ENCODE measurements around the gene KMT2B. TPM values are rescaled to one million over a fixed set of nuclear protein-coding genes. Genes with fewer than 3 reads are reported as not detected.

KMT2B gene
- total RNA-seq, 1 experiment from 2014 or later: 32.2 TPM

DNA sequence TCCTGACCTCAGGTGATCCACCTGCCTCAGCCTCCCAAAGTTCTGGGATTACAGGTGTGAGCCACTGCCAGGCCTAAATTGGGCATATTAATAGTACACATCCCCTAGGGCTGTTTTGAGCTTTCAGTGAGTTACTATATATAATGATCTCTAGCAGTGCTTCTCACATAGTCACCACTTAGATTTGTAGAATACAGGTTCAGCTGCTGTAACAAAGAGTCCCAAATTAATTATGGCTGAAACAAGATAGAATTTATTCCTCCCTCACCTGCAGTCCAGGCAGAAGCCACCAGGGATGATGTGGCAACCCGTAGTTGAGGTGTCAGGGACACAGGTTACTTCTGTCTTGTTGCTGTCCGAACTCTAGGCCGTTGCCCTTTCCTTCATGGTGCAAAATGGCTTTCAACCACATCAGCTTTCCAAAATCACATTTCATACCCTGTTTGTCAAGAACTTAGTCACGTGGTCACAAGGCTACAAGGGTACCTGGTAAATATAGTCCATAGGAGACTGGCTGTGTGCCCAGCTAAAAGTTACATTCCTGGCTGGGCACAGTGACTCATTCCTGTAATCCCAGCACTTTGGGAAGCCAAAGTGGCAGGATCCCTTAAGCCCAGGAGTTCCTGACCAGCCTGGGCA lies 43.0 kb downstream of the KMT2B start:
- Histone ChIP-seq H3K9me2 (ENCODE audit: insufficient read depth) (no peaks in the 10 kb centered on the region), H3F3A (ENCODE audit: insufficient read depth, low read depth) (peaks cover 19% of the 10 kb centered on the region), H3K4me2 (no peak overlapping the region), H3K27me3 (ENCODE audit: insufficient read depth, low read depth) (no peaks in the 10 kb centered on the region), H3K36me3 (ENCODE audit: low read depth) (no peaks in the 10 kb centered on the region; the same call in 1 of the 2 replicates), H3K4me1 (replicated peaks; ENCODE audit: insufficient read depth) (peaks cover 13% of the 10 kb centered on the region), H3K27ac (no peak overlapping the region), H3K79me2 (ENCODE audit: low read depth) (peaks cover 19% of the 10 kb centered on the region), H3K4me3 (no peak overlapping the region), H3K9me3 (ENCODE audit: insufficient read depth, low read depth) (no peaks in the 10 kb centered on the region), H4K20me1 (ENCODE audit: insufficient read depth) (peaks cover 4% of the 10 kb centered on the region), H2AFZ (no peak overlapping the region)
- BruUV-seq (replicated peaks): no TSS peak
- TF ChIP-seq, protein P1, sequence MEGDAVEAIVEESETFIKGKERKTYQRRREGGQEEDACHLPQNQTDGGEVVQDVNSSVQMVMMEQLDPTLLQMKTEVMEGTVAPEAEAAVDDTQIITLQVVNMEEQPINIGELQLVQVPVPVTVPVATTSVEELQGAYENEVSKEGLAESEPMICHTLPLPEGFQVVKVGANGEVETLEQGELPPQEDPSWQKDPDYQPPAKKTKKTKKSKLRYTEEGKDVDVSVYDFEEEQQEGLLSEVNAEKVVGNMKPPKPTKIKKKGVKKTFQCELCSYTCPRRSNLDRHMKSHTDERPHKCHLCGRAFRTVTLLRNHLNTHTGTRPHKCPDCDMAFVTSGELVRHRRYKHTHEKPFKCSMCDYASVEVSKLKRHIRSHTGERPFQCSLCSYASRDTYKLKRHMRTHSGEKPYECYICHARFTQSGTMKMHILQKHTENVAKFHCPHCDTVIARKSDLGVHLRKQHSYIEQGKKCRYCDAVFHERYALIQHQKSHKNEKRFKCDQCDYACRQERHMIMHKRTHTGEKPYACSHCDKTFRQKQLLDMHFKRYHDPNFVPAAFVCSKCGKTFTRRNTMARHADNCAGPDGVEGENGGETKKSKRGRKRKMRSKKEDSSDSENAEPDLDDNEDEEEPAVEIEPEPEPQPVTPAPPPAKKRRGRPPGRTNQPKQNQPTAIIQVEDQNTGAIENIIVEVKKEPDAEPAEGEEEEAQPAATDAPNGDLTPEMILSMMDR (conservative IDR thresholded peaks at IDR 0.05): no peak
- no peak for TF ChIP-seq EZH2 (IDR thresholded peaks at IDR 0.05; ENCODE audit: low read depth)
- intact Hi-C loops (cut with micrococcal nuclease; ENCODE audit: unreplicated experiment): no loop called here
- no peak for DNase-seq
- ChIA-PET POLR2A (ENCODE audit: unreplicated experiment) (interaction anchor here (0.5 to 0.6 kb wide), 2 partner anchors 13 to 58 kb away, joined by 3 to 14 read pairs; no protein-coding TSS in a partner anchor), CTCF (no interaction called here)

DNA sequence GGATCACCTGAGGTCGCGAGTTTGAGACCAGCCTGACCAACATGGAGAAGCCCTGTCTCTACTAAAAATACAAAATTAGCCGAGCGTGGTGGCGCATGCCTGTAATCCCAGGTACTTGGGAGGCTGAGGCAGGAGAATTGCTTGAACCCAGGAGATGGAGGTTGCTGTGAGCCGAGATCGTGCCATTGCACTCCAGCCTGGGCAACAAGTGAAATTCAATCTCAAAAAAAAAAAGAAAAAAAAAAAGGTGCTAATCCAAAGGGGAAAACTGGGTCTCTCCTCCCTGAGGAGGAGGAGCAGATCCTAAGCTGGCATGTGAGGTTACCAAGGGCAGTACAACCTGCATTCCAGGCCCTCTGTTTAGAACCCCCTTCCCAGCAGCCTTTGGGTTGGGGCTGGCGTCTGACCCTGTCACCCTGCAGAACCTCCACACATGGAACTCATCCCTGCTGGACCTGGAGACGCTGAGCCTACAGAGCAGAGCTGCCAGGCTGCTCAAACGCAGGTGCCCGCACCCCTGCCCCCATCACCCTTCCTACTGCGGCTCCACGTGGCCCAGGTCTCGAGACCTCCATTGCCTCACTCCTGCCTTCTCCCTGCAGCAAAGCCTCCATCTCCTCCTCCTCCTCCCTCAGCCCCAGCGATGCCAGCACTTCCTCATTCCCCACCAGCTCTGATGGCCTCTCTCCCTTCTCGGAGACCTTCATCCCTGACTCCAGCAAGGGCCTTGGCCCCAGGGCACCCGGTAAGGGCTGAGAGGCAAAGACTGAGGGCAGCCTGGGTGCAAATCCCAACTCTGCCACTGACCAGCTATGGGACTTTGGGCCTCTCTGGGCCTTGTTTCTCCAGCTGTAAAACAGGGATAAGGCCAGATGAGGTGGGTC lies 46.9 kb downstream of the KMT2B start:
- TF ChIP-seq EZH2 (IDR thresholded peaks at IDR 0.05; ENCODE audit: low read depth): no peak
- TF ChIP-seq, protein P1 (conservative IDR thresholded peaks at IDR 0.05): no peak
- no peaks in the 10 kb centered on the region for H3K4me1 ChIP-seq (replicated peaks; ENCODE audit: insufficient read depth)
- no peak overlapping the region for H3K27ac ChIP-seq
- no peaks in the 10 kb centered on the region for H3K27me3 ChIP-seq (ENCODE audit: insufficient read depth, low read depth)
- no peaks in the 10 kb centered on the region for H3K9me2 ChIP-seq (ENCODE audit: insufficient read depth)
- ChIA-PET CTCF (no interaction called here), POLR2A (ENCODE audit: unreplicated experiment) (no interaction called here)
- H4K20me1 ChIP-seq (ENCODE audit: insufficient read depth): no peaks in the 10 kb centered on the region; the same call in 1 of the 2 replicates
- H3K4me2 ChIP-seq: no peak overlapping the region
- no peak overlapping the region for H3K4me3 ChIP-seq
- H2AFZ ChIP-seq: no peak overlapping the region
- intact Hi-C loops (cut with micrococcal nuclease; ENCODE audit: unreplicated experiment): no loop called here
- peaks cover 7% of the 10 kb centered on the region for H3K79me2 ChIP-seq (ENCODE audit: low read depth)
- peaks cover 13% of the 10 kb centered on the region for H3F3A ChIP-seq (ENCODE audit: insufficient read depth, low read depth)
- no peaks in the 10 kb centered on the region for H3K9me3 ChIP-seq (ENCODE audit: insufficient read depth, low read depth)
- no peaks in the 10 kb centered on the region; the same call in 1 of the 2 replicates for H3K36me3 ChIP-seq (ENCODE audit: low read depth)
- no TSS peak for BruUV-seq (replicated peaks)
- no peak for DNase-seq

GRCh38 chr19:35766571-35767104 lies 48.8 kb downstream of the KMT2B start:
- no peaks in the 10 kb centered on the region for H3K9me3 ChIP-seq (ENCODE audit: insufficient read depth, low read depth)
- no peaks in the 10 kb centered on the region for H3K4me1 ChIP-seq (replicated peaks; ENCODE audit: insufficient read depth)
- H3K27ac ChIP-seq: no peak overlapping the region
- H3F3A ChIP-seq (ENCODE audit: insufficient read depth, low read depth): peaks cover 11% of the 10 kb centered on the region; the same call in 1 of the 2 replicates
- BruUV-seq (replicated peaks): no TSS peak
- no peaks in the 10 kb centered on the region; the same call in 1 of the 2 replicates for H4K20me1 ChIP-seq (ENCODE audit: insufficient read depth)
- no peak overlapping the region for H3K4me2 ChIP-seq
- intact Hi-C loops (cut with micrococcal nuclease; ENCODE audit: unreplicated experiment): no loop called here
- H3K27me3 ChIP-seq (ENCODE audit: insufficient read depth, low read depth): no peaks in the 10 kb centered on the region
- TF ChIP-seq, protein P1 (conservative IDR thresholded peaks at IDR 0.05): no peak
- TF ChIP-seq EZH2 (IDR thresholded peaks at IDR 0.05; ENCODE audit: low read depth): no peak
- H3K79me2 ChIP-seq (ENCODE audit: low read depth): no peaks in the 10 kb centered on the region
- POLR2A ChIA-PET (ENCODE audit: unreplicated experiment): no interaction called here
- no peak overlapping the region for H3K4me3 ChIP-seq
- no peak for DNase-seq
- no peaks in the 10 kb centered on the region for H3K36me3 ChIP-seq (ENCODE audit: low read depth)
- CTCF ChIA-PET: no interaction called here
- no peaks in the 10 kb centered on the region for H3K9me2 ChIP-seq (ENCODE audit: insufficient read depth)
- no peak overlapping the region for H2AFZ ChIP-seq

Measured in PC-9 (cell line).